Measurements from ENCODE around the gene NOTUM. TPM values are rescaled to one million over a fixed set of nuclear protein-coding genes. Genes with fewer than 3 reads are reported as not detected.

NOTUM gene
- total and polyA plus RNA-seq, 10 of the 15 experiments (the other 5 are each of a cell fraction or from before 2014, with no cell fraction given), result 0.04 to 0.13 TPM; not detected in 8

- TF ChIP-seq ZBTB40 (IDR thresholded peaks at IDR 0.05; ENCODE audit: borderline replicate concordance) (no peak), KAT2A (conservative IDR thresholded peaks at IDR 0.05; ENCODE audit: control insufficient read depth, low read depth, low read length) (no peak), ZNF384 (IDR thresholded peaks at IDR 0.05; ENCODE audit: borderline replicate concordance, low read depth, low read length) (no peak), USF1 (IDR thresholded peaks at IDR 0.05; ENCODE audit: borderline replicate concordance, extremely low read length, insufficient read depth, low read depth, low read length) (no peak), KLF5 (IDR thresholded peaks at IDR 0.05; ENCODE audit: partially characterized antibody) (no peak), HDAC6 (IDR thresholded peaks at IDR 0.05; ENCODE audit: unreplicated experiment) (no peak), MYC (IDR thresholded peaks at IDR 0.05; ENCODE audit: insufficient read depth, insufficient read length, insufficient replicate concordance, low read length, severe bottlenecking) (peak; percentile 52), PML (IDR thresholded peaks at IDR 0.05; ENCODE audit: low read length) (no peak), NBN (IDR thresholded peaks at IDR 0.05) (no peak), SP1 (IDR thresholded peaks at IDR 0.05; ENCODE audit: low read depth, low read length) (no peak), NR2C1 (IDR thresholded peaks at IDR 0.05) (peak; percentile 38; the same call in 1 of the 2 replicates), BCLAF1 (IDR thresholded peaks at IDR 0.05) (no peak), CHD4 (IDR thresholded peaks at IDR 0.05) (no peak), SKIL (IDR thresholded peaks at IDR 0.05; ENCODE audit: low read depth, poor library complexity, severe bottlenecking) (no peak), LARP7 (IDR thresholded peaks at IDR 0.05) (peak; percentile 98; the same call in 1 of the 2 replicates), ZNF622 (IDR thresholded peaks at IDR 0.05) (no peak; the same call in 1 of the 2 replicates), HSF1 (IDR thresholded peaks at IDR 0.05; ENCODE audit: low read depth, low read length) (no peak), CHD2 (IDR thresholded peaks at IDR 0.05; ENCODE audit: borderline replicate concordance, low read depth, low read length) (no peak)
Observed at GRCh38 chr17:81917565-81918332, 43.2 kb downstream of the NOTUM start, which contains the start of gene SIRT7 (continued).
